COLO668 (cell line): Measurements from ENCODE around the gene FYCO1.

Source experiments
- DNase-seq: peaks from one replicate; lab custom pipeline; 2025; ENCODE audit not compliant: unreplicated experiment; lab: John Stamatoyannopoulos, UW

Gene FYCO1

GRCh38 chr3:45890405-45890804, 105.2 kb downstream of the FYCO1 start:
- peak; percentile 13 for DNase-seq

- no peak for DNase-seq
Measured at GRCh38 chr3:45889337-45889736, 106.3 kb downstream of the FYCO1 start.

GRCh38 chr3:45887759-45888511, 107.7 kb downstream of the FYCO1 start:
- no peak for DNase-seq

GRCh38 chr3:45887285-45887684, 108.3 kb downstream of the FYCO1 start:
- no peak for DNase-seq

- DNase-seq = peak; percentile 10
Measured at GRCh38 chr3:45885979-45886705, 109.5 kb downstream of the FYCO1 start, which contains the start of gene CCR9. Gene CCR9, plus strand, starts transcription at chr3:45886543. Its CDS starts 8,391 bp downstream, at chr3:45894934.

GRCh38 chr3:45884368-45885201, 111.0 kb downstream of the FYCO1 start:
- no peak for DNase-seq

GRCh38 chr3:45881078-45882022, 114.3 kb downstream of the FYCO1 start:
- no peak for DNase-seq

- no peak for DNase-seq
Measured at GRCh38 chr3:45880725-45881077, 114.9 kb downstream of the FYCO1 start.

GRCh38 chr3:45878124-45878523, 117.5 kb downstream of the FYCO1 start:
- no peak for DNase-seq

- DNase-seq = no peak
Measured at GRCh38 chr3:45874677-45875346, 120.8 kb downstream of the FYCO1 start.

GRCh38 chr3:45873638-45874037, 122.0 kb downstream of the FYCO1 start:
- DNase-seq = no peak

- DNase-seq = no peak
Measured at GRCh38 chr3:45873036-45873435, 122.6 kb downstream of the FYCO1 start.

- no peak for DNase-seq
Measured at GRCh38 chr3:45872569-45872968, 123.1 kb downstream of the FYCO1 start.

- DNase-seq = no peak
Measured at GRCh38 chr3:45871780-45872179, 123.8 kb downstream of the FYCO1 start.

- DNase-seq = no peak
Measured at GRCh38 chr3:45870099-45870498, 125.5 kb downstream of the FYCO1 start.

GRCh38 chr3:45869638-45870037, 126.0 kb downstream of the FYCO1 start:
- DNase-seq = no peak

- no peak for DNase-seq
Measured at GRCh38 chr3:45868650-45869049, 127.0 kb downstream of the FYCO1 start.

- no peak for DNase-seq
Measured at GRCh38 chr3:45868213-45868612, 127.4 kb downstream of the FYCO1 start.
